Measurements from ENCODE around the gene ITGA4. TPM values are rescaled to one million over a fixed set of nuclear protein-coding genes. Genes with fewer than 3 reads are reported as not detected.
A peak's percentile ranks its signal among the peaks of the same experiment; 100 is the strongest.

The ITGA4 gene
- polyA plus RNA-seq (2012; ENCODE audit: missing spikeins) = 35.3 TPM

GRCh38 chr2:181457121-181457740 is at the start of gene ITGA4:
Gene ITGA4 (plus strand): TSS chr2:181457386. CDS start chr2:181457655, 269 bp downstream.
- no peak for FAIRE-seq
- peak; percentile 51 for DNase-seq (ENCODE audit: insufficient read length)
- TF ChIP-seq POLR2AphosphoS5 (IDR thresholded peaks at IDR 0.05; ENCODE audit: low read depth, low read length) (peak; percentile 30; the same call in 1 of the 2 replicates), POLR2A (IDR thresholded peaks at IDR 0.05; ENCODE audit: low read depth, low read length) (peak; percentile 65), TAF1 (IDR thresholded peaks at IDR 0.05; ENCODE audit: borderline replicate concordance, low read depth, low read length) (no peak)

GRCh38 chr2:181408861-181409260 is 48.3 kb upstream of the ITGA4 start:
- no peak for DNase-seq (ENCODE audit: insufficient read length)
- FAIRE-seq = no peak
- TF ChIP-seq POLR2AphosphoS5 (IDR thresholded peaks at IDR 0.05; ENCODE audit: low read depth, low read length) (no peak), TAF1 (IDR thresholded peaks at IDR 0.05; ENCODE audit: borderline replicate concordance, low read depth, low read length) (no peak), POLR2A (IDR thresholded peaks at IDR 0.05; ENCODE audit: low read depth, low read length) (no peak)

GRCh38 chr2:181411105-181411849 is 45.9 kb upstream of the ITGA4 start:
- no peak for TF ChIP-seq POLR2AphosphoS5 (IDR thresholded peaks at IDR 0.05; ENCODE audit: low read depth, low read length)
- no peak for TF ChIP-seq POLR2A (IDR thresholded peaks at IDR 0.05; ENCODE audit: low read depth, low read length)
- no peak for TF ChIP-seq TAF1 (IDR thresholded peaks at IDR 0.05; ENCODE audit: borderline replicate concordance, low read depth, low read length)
- no peak for FAIRE-seq
- DNase-seq (ENCODE audit: insufficient read length) = no peak

- FAIRE-seq (no peak), DNase-seq (ENCODE audit: insufficient read length) (no peak)
- TF ChIP-seq POLR2A (IDR thresholded peaks at IDR 0.05; ENCODE audit: low read depth, low read length) (no peak), POLR2AphosphoS5 (IDR thresholded peaks at IDR 0.05; ENCODE audit: low read depth, low read length) (no peak), TAF1 (IDR thresholded peaks at IDR 0.05; ENCODE audit: borderline replicate concordance, low read depth, low read length) (no peak)
Measured at GRCh38 chr2:181419129-181419855, 37.9 kb upstream of the ITGA4 start.

DNA sequence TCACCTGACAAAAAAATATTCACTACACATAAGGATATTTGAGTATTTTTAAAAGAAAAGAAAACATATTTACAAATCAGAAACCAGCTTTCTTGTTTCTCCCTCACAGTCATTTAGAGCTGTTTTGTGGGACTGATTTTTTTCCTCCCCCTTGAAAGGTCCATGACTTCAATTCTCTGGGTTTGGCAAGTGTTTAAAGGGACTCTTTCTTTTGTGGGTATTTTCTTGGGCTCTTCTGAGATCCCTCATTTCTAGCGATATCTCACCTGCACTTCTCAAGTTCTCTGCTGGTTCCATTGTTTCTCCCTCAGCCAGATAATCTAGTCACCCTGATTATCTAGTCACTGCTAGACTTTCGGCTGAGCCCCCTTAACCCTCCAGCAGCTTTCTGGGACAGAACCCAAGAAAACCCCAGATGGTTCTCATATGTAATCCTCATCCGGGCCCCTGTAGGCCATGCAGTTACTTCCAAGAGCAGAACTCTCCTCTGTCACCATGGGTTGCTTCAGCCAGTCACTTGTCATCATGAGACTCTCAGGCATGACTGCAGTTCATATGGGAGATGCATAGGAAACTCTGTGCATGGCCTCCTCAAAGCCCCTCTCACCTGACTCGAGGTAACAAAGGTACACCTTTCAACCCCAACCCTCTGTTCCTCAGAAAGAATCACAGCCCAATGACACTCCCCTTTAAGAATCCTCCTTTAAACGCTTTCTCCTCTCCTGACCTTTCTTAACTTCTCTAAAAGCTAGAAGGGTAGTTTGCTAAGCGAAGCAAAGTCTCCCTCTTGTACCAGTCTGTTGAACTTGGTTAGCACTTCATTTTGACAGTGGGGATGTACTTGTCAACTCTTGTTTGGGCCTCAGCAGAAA is 36.7 kb upstream of the ITGA4 start:
- FAIRE-seq = peak; percentile 67
- TF ChIP-seq TAF1 (IDR thresholded peaks at IDR 0.05; ENCODE audit: borderline replicate concordance, low read depth, low read length) = no peak
- no peak for TF ChIP-seq POLR2AphosphoS5 (IDR thresholded peaks at IDR 0.05; ENCODE audit: low read depth, low read length)
- TF ChIP-seq POLR2A (IDR thresholded peaks at IDR 0.05; ENCODE audit: low read depth, low read length) = no peak
- no peak for DNase-seq (ENCODE audit: insufficient read length)

GRCh38 chr2:181421131-181421458 is 36.1 kb upstream of the ITGA4 start:
- peak; percentile 40 for FAIRE-seq
- DNase-seq (ENCODE audit: insufficient read length) = no peak
- TF ChIP-seq POLR2AphosphoS5 (IDR thresholded peaks at IDR 0.05; ENCODE audit: low read depth, low read length) (no peak), POLR2A (IDR thresholded peaks at IDR 0.05; ENCODE audit: low read depth, low read length) (no peak), TAF1 (IDR thresholded peaks at IDR 0.05; ENCODE audit: borderline replicate concordance, low read depth, low read length) (no peak)

GRCh38 chr2:181421464-181421863 is 35.7 kb upstream of the ITGA4 start:
- DNase-seq (ENCODE audit: insufficient read length) (no peak), FAIRE-seq (no peak)
- no peak for TF ChIP-seq POLR2AphosphoS5 (IDR thresholded peaks at IDR 0.05; ENCODE audit: low read depth, low read length)
- TF ChIP-seq POLR2A (IDR thresholded peaks at IDR 0.05; ENCODE audit: low read depth, low read length) = no peak
- TF ChIP-seq TAF1 (IDR thresholded peaks at IDR 0.05; ENCODE audit: borderline replicate concordance, low read depth, low read length) = no peak

- DNase-seq (ENCODE audit: insufficient read length) (no peak), FAIRE-seq (no peak)
- no peak for TF ChIP-seq POLR2AphosphoS5 (IDR thresholded peaks at IDR 0.05; ENCODE audit: low read depth, low read length)
- no peak for TF ChIP-seq POLR2A (IDR thresholded peaks at IDR 0.05; ENCODE audit: low read depth, low read length)
- TF ChIP-seq TAF1 (IDR thresholded peaks at IDR 0.05; ENCODE audit: borderline replicate concordance, low read depth, low read length) = no peak
Measured at GRCh38 chr2:181426672-181427071, 30.5 kb upstream of the ITGA4 start.

DNA sequence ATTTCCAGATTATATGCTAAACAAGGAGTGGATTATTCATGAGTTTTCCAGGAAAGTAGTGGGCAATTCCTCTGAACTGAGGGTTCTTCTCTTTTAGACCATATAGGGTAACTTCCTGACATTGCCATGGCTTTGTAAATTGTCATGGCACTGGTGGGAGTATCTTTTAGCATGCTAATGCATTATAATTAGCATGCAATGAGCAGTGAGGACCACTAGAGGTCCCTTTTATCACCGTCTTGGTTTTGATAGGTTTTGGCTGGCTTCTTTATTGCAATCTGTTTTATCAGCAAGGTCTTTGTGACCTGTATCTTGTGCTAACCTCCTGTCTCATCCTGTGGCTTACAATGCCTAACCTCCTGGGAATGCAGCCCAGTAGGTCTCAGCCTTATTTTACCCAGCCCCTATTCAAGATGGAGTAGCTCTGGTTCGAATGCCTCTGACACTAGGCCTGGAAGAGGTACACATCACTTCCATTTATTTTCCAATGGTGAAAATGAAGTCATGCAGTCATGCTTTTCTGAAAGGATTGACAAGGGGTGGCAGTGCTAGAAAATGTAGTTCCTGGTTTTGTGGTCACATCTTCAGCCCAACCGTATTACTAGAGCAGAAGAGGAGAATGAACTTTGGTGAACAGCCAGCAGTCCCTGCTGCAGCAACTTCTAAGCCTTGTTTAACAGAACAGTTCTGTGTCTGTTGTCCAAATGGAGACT is 26.6 kb upstream of the ITGA4 start:
- TF ChIP-seq POLR2A (IDR thresholded peaks at IDR 0.05; ENCODE audit: low read depth, low read length) = no peak
- TF ChIP-seq TAF1 (IDR thresholded peaks at IDR 0.05; ENCODE audit: borderline replicate concordance, low read depth, low read length) = no peak
- no peak for DNase-seq (ENCODE audit: insufficient read length)
- peak; percentile 44 for FAIRE-seq

- no peak for FAIRE-seq
- TF ChIP-seq POLR2A (IDR thresholded peaks at IDR 0.05; ENCODE audit: low read depth, low read length) (no peak), POLR2AphosphoS5 (IDR thresholded peaks at IDR 0.05; ENCODE audit: low read depth, low read length) (no peak), TAF1 (IDR thresholded peaks at IDR 0.05; ENCODE audit: borderline replicate concordance, low read depth, low read length) (no peak)
- DNase-seq (ENCODE audit: insufficient read length) = no peak
Measured at GRCh38 chr2:181431674-181432073, 25.5 kb upstream of the ITGA4 start.

Measured in GM12892 (cell line).